Measurements from ENCODE around the gene MKRN2.
"Not testable (repeated sequence)": the region's sequence is repeated elsewhere in the genome, so short reads cannot be mapped to it uniquely, and the experiment has no call there.

MKRN2 gene

GRCh38 chr3:12588039-12589009, 31.4 kb downstream of the MKRN2 start:
- no peak for DNase-seq (ENCODE audit: low spot score)

- DNase-seq (ENCODE audit: low spot score) = no peak
Observed at GRCh38 chr3:12590096-12590495, 33.2 kb downstream of the MKRN2 start.

DNA sequence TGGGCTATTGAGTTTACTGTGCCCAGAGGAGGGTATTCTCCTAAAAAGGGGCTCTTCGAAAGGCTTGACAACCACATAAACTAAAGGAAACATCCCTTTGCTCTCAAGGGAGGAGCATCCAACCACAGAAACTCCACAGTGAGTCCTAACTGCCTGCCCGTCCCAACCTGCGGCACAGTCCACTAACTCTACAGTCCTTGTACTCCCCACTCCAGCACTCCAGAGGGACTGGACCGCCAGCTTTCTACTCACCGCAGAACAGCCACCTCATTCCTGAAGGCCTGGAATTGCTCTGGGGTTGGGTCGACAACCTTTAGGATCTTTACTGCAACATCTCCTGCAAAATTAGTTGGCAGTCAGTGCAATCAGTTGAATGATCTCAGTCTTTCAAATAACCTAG, 34.6 kb downstream of the MKRN2 start:
- no peak for DNase-seq (ENCODE audit: low spot score)

- DNase-seq (ENCODE audit: low spot score) = no peak
Observed at GRCh38 chr3:12591997-12592715, 35.3 kb downstream of the MKRN2 start.

- no peak for DNase-seq (ENCODE audit: low spot score)
Observed at GRCh38 chr3:12593473-12593872, 36.6 kb downstream of the MKRN2 start.

GRCh38 chr3:12598890-12599289, 42.0 kb downstream of the MKRN2 start:
- DNase-seq (ENCODE audit: low spot score) = no peak

- DNase-seq (ENCODE audit: low spot score) = no peak
Observed at GRCh38 chr3:12601072-12601471, 44.2 kb downstream of the MKRN2 start.

DNA sequence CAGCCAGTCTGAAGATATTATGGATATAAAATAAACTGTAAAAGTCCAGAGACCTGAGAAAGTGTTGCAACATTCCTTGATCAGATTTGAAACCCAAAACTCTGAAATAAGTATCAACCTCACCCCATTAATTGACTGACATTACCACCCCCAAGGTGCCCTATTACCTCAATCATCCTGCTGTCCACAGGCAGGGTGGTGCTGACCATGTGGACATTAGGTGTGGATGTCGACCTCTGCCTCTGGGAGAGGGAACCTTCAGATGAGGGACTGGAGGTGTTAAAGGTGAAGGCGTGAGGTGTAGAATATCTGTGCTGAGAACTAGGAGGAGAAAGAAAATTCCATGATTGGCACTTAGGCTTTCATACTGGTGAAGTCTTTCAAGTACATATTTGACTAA, 47.1 kb downstream of the MKRN2 start:
- no peak for DNase-seq (ENCODE audit: low spot score)

- peak; percentile 36 for DNase-seq (ENCODE audit: low spot score)
Observed at GRCh38 chr3:12608376-12608775, 51.5 kb downstream of the MKRN2 start.

GRCh38 chr3:12611117-12611516, 54.2 kb downstream of the MKRN2 start:
- DNase-seq (ENCODE audit: low spot score) = no peak

DNA sequence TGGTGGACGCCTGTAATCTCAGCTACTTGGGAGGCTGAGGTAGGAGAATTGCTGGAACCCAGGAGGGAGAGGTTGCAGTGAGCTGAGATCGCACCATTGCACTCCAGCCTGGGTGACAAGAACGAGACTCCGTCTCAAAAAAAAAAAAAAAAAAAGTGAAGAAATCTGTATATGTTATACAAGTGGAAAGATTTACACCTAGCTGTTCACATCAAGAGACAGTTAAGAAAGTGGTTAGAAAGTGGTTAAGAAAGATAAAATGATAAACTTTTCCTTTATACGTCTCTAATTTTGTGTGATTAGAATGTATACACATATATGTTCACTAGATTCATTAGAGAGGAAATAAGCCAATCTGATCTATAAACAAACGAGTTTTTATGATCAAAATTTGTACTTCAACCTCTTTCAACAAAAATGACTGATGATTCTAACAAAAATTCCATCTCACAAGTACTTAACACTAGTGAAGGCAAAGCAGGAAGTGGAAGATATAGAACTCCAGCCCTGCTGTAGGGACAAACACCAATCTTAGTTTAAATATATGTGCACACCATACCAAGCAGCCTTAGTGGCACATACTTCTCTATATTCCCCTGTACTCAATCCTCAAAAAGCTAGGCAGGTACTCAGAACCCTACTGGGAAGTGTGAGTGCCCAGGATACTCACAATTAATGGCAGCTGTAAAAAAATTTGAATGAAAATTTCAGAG, 55.8 kb downstream of the MKRN2 start:
- DNase-seq (ENCODE audit: low spot score) = no peak

DNA sequence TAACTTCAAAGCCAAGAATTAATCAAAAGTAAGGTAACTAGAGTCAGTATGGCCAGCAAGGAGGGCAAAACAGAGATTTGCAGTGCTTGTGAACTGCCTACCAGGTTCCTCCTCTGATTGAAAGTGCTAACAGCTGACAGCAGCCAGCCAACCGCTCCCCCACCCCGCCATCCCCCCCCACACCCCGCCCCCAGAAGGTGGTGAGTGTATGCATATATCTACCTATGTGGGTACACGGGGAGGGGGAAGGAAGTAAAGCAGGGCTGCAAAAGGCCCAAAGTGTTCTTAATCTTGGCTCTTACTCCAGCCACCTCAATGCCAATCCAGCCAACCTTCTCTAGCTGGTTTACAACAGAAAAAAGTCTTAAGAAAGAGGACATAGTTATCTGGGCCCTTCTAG, 56.4 kb downstream of the MKRN2 start:
- DNase-seq (ENCODE audit: low spot score) = no peak

DNA sequence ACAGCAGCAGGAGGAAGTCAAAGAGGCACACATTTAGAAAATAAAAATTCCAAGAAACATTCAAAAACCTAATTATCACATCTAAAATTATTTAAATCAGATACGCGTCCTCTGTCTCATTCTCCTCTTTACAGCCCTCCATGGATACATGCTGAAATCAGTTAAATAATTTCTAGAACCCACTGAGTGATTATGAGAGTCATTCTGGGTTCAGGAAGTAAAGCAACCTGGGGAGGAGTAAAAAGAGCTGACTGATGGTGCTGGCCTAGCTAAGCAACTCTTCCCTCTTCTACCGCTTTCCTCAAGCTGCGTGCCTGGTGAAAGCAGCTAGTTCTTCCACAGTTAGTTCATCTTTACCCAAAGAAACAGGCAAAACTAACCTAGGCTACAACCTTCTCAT, 58.4 kb downstream of the MKRN2 start:
- peak; percentile 42 for DNase-seq (ENCODE audit: low spot score)

DNA sequence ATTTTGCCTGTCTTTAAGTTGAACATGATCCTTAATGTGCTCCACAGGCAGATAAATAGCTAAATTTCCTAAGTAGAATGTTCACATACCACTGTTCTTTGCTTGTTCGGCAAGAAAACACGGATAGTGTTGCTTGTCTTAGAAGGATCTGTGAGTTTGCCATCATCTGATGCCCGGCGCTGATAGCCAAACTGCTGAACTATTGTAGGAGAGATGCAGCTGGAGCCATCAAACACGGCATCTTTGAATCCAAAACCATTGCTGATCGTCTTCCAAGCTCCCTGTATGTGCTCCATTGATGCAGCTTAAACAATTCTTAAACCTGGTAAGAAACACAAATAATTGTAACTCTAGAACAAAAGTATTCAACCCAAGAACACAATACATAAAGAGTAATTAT, 61.5 kb downstream of the MKRN2 start:
- no peak for DNase-seq (ENCODE audit: low spot score)

DNA sequence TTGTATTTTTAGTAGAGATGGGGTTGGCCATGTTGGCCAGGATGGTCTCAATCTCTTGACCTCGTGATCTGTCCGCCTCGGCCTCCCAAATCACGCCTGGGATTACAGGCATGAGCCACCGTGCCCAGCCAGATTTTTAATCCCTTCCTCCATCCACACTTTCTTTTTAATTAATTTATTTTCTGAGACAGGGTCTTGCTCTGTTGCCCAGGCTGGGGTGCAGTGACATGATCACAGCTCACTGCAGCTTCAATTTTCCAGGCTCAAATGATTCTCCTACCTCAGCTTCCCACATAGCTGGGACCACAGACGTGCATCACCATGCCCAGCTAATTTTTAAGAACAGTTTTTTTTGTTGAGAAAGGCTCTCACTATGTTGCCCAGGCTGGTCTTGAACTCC, 63.4 kb downstream of the MKRN2 start:
- no peak for DNase-seq (ENCODE audit: low spot score)

DNA sequence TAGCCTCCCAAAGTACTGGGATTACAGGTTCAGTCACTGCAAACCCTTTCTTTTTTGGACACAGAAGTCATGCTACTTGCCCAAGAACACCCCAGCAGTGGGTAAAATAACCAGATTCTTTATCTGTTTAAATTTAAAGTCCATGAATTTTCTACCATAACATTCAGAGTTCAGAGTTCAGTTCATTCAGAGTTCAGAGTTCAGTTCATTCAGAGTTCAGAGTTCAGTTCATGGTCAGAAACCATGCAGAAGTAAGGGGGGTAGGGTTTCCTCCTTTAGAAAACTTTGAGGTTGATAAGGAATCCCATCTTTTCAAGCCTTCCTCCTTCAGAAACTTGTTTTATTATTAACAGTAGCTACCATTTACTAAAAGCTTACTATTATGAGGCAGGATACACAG, 63.8 kb downstream of the MKRN2 start:
- DNase-seq (ENCODE audit: low spot score) = no peak

DNA sequence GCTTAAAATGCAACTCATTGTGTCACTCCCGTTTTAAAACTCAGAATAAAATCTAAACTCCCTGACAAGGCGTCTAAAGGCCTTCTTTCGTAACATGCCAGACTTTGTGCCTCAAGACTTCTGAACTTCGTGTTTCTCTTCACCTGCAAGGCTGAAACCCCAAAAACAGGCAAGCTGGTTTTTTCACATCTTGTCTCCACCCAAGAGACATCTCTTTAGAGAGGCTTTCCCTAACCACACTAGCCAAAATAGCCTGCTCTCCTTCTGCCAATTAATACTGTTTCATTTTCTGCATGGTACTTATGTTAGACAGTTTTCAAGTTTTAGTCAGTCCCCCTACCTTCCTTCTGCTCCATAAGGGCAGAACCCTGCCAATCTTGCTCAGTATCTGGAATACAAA, 65.4 kb downstream of the MKRN2 start:
- no peak for DNase-seq (ENCODE audit: low spot score)

- no peak for DNase-seq (ENCODE audit: low spot score)
Observed at GRCh38 chr3:12624056-12624455, 67.2 kb downstream of the MKRN2 start.

GRCh38 chr3:12624964-12625363, 68.1 kb downstream of the MKRN2 start:
- not testable (repeated sequence) for DNase-seq (ENCODE audit: low spot score)

DNA sequence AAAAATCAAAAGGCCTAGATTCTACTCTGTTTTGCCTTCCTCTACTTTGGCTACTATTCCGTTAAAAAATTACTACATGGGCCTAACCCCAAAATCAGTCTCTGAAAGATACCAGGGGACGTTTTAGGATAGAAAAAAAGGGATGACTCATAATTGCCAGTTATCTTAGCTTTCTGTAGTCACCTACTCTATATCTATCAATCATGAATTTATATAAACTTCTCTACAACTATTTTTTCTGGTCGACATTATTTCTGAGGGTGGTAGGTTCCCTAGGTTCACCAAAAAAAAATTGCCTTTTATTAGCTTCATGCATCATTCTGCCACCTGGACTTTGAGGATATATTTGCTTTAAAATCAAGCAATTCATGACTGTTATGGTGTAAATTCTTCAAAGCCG, 70.5 kb downstream of the MKRN2 start:
- no peak for DNase-seq (ENCODE audit: low spot score)

- DNase-seq (ENCODE audit: low spot score) = no peak
Observed at GRCh38 chr3:12628813-12629212, 71.9 kb downstream of the MKRN2 start.

- DNase-seq (ENCODE audit: low spot score) = no peak
Observed at GRCh38 chr3:12629560-12629959, 72.7 kb downstream of the MKRN2 start.

GRCh38 chr3:12630292-12630691, 73.4 kb downstream of the MKRN2 start:
- no peak for DNase-seq (ENCODE audit: low spot score)
